CD14-positive monocyte (primary cell): Measurements from ENCODE around the gene RAB14. TPM values are rescaled to one million over a fixed set of nuclear protein-coding genes. Genes with fewer than 3 reads are reported as not detected.

Experiments
- DNase-seq, 3 donors: peaks; one replicate each; pipeline ENCODE4 v3.0.0-alpha.2; 2011 to 2022
- H2AFZ ChIP-seq: 2 replicates; pipeline ENCODE4 v1.6.0; 2012; ENCODE audit warnings: mild to moderate bottlenecking, low read depth, low read length, inconsistent platforms; ENCODE audit not compliant: insufficient read depth, poor library complexity, severe bottlenecking
- H3K27ac ChIP-seq, 2 donors: 1 replicate in 1 of 2; 2 replicates in 1 of 2; pipeline ENCODE4 v1.5.1; 2012 to 2013; ENCODE audit warnings: low read length in 2 of 2, control low read depth in 1 of 2, inconsistent platforms in 1 of 2, low read depth in 1 of 2, mild to moderate bottlenecking in 1 of 2
- H3K27me3 ChIP-seq, 2 donors: one replicate each; pipeline versions ENCODE4 v1.6.0 to v1.6.1; 2011 to 2013; ENCODE audit warnings: low read length in 2 of 2; ENCODE audit not compliant: control insufficient read depth in 2 of 2, insufficient read depth in 2 of 2
- H3K36me3 ChIP-seq, 2 donors: replicated peaks in 1 of 2; 1 replicate in 1 of 2; 2 replicates in 1 of 2; pipeline versions ENCODE4 v1.5.1 to v1.6.1; 2012 to 2013; ENCODE audit warnings: low read length in 2 of 2, control low read depth in 1 of 2, inconsistent platforms in 1 of 2, mild to moderate bottlenecking in 1 of 2; ENCODE audit not compliant: insufficient read depth in 2 of 2, control insufficient read depth in 1 of 2
- H3K4me1 ChIP-seq, 2 donors: 1 replicate in 1 of 2; 2 replicates in 1 of 2; pipeline versions ENCODE4 v1.5.1 to v1.6.1; 2012 to 2013; ENCODE audit warnings: low read length in 2 of 2, control low read depth in 1 of 2, inconsistent platforms in 1 of 2, mild to moderate bottlenecking in 1 of 2, moderate library complexity in 1 of 2; ENCODE audit not compliant: insufficient read depth in 2 of 2, control insufficient read depth in 1 of 2
- H3K4me2 ChIP-seq: replicated peaks from 2 replicates; pipeline ENCODE3; 2012; ENCODE audit warnings: low read length, moderate library complexity, mild to moderate bottlenecking; ENCODE audit not compliant: poor library complexity, severe bottlenecking; ENCODE audit errors: extremely low read depth
- H3K4me3 ChIP-seq, 3 experiments: fragments of 200-600 bp in 1 of 3; sonication (generic) in 1 of 3; replicated peaks in 1 of 3; 1 replicate in 2 of 3; 2 replicates in 1 of 3; pipeline ENCODE4 v1.5.1; 2011 to 2013; ENCODE audit warnings: low read length in 3 of 3, mild to moderate bottlenecking in 3 of 3, control low read depth in 2 of 3, low read depth in 2 of 3, inconsistent platforms in 1 of 3, moderate library complexity in 1 of 3
- H3K79me2 ChIP-seq: 2 replicates; pipeline ENCODE4 v1.6.0; 2012; ENCODE audit warnings: mild to moderate bottlenecking, control low read depth, inconsistent platforms, low read length, moderate library complexity; ENCODE audit not compliant: insufficient read depth
- H3K9ac ChIP-seq: 2 replicates; pipeline ENCODE4 v1.6.0; 2017; ENCODE audit warnings: low read length, mild to moderate bottlenecking; ENCODE audit not compliant: insufficient read depth, poor library complexity, severe bottlenecking
- H3K9me3 ChIP-seq, 2 donors: replicated peaks in 1 of 2; 1 replicate in 1 of 2; 2 replicates in 1 of 2; pipeline versions ENCODE4 v1.5.1 to v1.6.1; 2012 to 2013; ENCODE audit warnings: low read length in 2 of 2, control low read depth in 1 of 2; ENCODE audit not compliant: control insufficient read depth in 1 of 2, insufficient read depth in 1 of 2
- H4K20me1 ChIP-seq: 2 replicates; pipeline ENCODE4 v1.6.0; 2012; ENCODE audit warnings: mild to moderate bottlenecking, low read length, control low read depth, moderate library complexity; ENCODE audit not compliant: insufficient read depth
- H3K27ac Mint-ChIP-seq, 7 donors: one replicate each; pipeline ENCODE4 v1.8.0; 2020; ENCODE audit warnings: mild to moderate bottlenecking in 7 of 7, mixed read lengths in 7 of 7, moderate library complexity in 6 of 7, inconsistent platforms in 2 of 7
- H3K27me3 Mint-ChIP-seq, 3 donors: one replicate each; pipeline ENCODE4 v1.8.0; 2021 to 2022; ENCODE audit warnings: low read depth in 3 of 3, mild to moderate bottlenecking in 3 of 3, mixed read lengths in 3 of 3, moderate library complexity in 3 of 3, inconsistent platforms in 1 of 3
- H3K36me3 Mint-ChIP-seq, 2 donors: one replicate each; pipeline ENCODE4 v1.8.0; 2020; ENCODE audit warnings: mixed read lengths in 2 of 2, inconsistent platforms in 1 of 2, mild to moderate bottlenecking in 1 of 2
- H3K4me1 Mint-ChIP-seq: one replicate; pipeline ENCODE4 v1.8.0; 2020; ENCODE audit warnings: mild to moderate bottlenecking, mixed read lengths
- H3K4me3 Mint-ChIP-seq, 2 donors: one replicate each; pipeline ENCODE4 v1.8.0; 2020; ENCODE audit warnings: mild to moderate bottlenecking in 2 of 2, mixed read lengths in 2 of 2, moderate library complexity in 1 of 2
- H3K9me3 Mint-ChIP-seq, 7 donors: one replicate each; pipeline ENCODE4 v1.8.0; 2020 to 2022; ENCODE audit warnings: mixed read lengths in 7 of 7, mild to moderate bottlenecking in 6 of 7, moderate library complexity in 6 of 7, inconsistent platforms in 2 of 7
- WGBS: methylation state at CpG from one replicate; pipeline ENCODE4 v1.1.5; 2013; ENCODE audit warnings: missing lambda C conversion rate; ENCODE audit not compliant: insufficient coverage; 5-methylcytosine and 5-hydroxymethylcytosine counted together
- intact Hi-C, 2 donors: fragments of 100-400 bp; cut with micrococcal nuclease; formaldehyde crosslinking; loops; one replicate each; pipeline versions ENCODE4 v1.15.0 to v1.15.1; 2023
- polyA plus RNA-seq, 3 donors: library from polyadenylated mRNA; depleted of rRNA in 1 of 3; unstranded in 2 of 3; stranded (reverse) in 1 of 3; fragments of 300-500 nt in 2 of 3; fragments of >200 nt in 1 of 3; fragmentation: Illumina TruSeq in 2 of 3; gene quantifications; 1 replicate in 2 of 3; 2 replicates in 1 of 3; pipeline ENCODE4 v1.2.3, GENCODE V29; 2012 to 2021
- TF ChIP-seq, protein P1 (sequence below): fragments of 200-600 bp; IDR thresholded peaks from one replicate; pipeline ENCODE4 v1.8.0; 2022; ENCODE audit warnings: antibody characterized with exemption, mild to moderate bottlenecking

RAB14 gene
- polyA plus RNA-seq, 3 donors: 23.1 to 60.0 (median 44.4) TPM

DNA sequence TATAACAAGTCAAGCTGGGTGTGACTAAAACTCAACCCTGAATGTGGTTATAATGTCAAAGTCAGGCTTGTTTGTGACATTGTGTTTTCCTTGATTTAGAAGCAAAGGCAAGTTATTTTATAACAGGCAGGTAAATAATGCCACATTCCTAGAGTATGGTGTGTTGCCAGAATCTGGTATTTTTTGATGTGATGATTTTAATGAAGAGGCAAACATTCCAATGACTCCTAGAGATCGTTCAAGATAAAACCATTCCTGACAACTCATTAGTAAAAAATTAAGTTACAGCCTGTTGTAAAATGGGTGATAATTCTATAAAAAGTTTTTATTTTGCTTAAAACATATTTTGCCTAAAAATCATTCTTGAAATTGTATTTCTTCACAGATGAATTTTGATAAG lies 60.0 kb downstream of the RAB14 start:
- H3K27ac ChIP-seq: no peak overlapping the region
- H3K9me3 ChIP-seq: no peaks in the 10 kb centered on the region
- WGBS: no CpG with 5 or more reads among the region's 1 CpG
- Mint-ChIP-seq H3K4me3 (no peak overlapping the region), H3K4me1 (no peaks in the 10 kb centered on the region), H3K36me3 (peaks cover 92 to 97% of the 10 kb centered on the region in 2 donors), H3K27me3 (no peaks in the 10 kb centered on the region), H3K9me3 (no peaks in the 10 kb centered on the region), H3K27ac (no peak overlapping the region)
- no peaks in the 10 kb centered on the region for H3K4me1 ChIP-seq
- H3K9ac ChIP-seq: no peak overlapping the region
- no peak overlapping the region for H3K4me2 ChIP-seq
- intact Hi-C loops: no loop called here
- H3K4me3 ChIP-seq: no peak overlapping the region
- H2AFZ ChIP-seq: no peak overlapping the region
- H4K20me1 ChIP-seq: no peaks in the 10 kb centered on the region
- no peak for DNase-seq
- peaks cover 98 to 99% of the 10 kb centered on the region in 2 donors for H3K36me3 ChIP-seq
- TF ChIP-seq, protein P1, sequence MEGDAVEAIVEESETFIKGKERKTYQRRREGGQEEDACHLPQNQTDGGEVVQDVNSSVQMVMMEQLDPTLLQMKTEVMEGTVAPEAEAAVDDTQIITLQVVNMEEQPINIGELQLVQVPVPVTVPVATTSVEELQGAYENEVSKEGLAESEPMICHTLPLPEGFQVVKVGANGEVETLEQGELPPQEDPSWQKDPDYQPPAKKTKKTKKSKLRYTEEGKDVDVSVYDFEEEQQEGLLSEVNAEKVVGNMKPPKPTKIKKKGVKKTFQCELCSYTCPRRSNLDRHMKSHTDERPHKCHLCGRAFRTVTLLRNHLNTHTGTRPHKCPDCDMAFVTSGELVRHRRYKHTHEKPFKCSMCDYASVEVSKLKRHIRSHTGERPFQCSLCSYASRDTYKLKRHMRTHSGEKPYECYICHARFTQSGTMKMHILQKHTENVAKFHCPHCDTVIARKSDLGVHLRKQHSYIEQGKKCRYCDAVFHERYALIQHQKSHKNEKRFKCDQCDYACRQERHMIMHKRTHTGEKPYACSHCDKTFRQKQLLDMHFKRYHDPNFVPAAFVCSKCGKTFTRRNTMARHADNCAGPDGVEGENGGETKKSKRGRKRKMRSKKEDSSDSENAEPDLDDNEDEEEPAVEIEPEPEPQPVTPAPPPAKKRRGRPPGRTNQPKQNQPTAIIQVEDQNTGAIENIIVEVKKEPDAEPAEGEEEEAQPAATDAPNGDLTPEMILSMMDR: no peak
- no peaks in the 10 kb centered on the region for H3K27me3 ChIP-seq
- H3K79me2 ChIP-seq: peaks cover 5% of the 10 kb centered on the region

DNA sequence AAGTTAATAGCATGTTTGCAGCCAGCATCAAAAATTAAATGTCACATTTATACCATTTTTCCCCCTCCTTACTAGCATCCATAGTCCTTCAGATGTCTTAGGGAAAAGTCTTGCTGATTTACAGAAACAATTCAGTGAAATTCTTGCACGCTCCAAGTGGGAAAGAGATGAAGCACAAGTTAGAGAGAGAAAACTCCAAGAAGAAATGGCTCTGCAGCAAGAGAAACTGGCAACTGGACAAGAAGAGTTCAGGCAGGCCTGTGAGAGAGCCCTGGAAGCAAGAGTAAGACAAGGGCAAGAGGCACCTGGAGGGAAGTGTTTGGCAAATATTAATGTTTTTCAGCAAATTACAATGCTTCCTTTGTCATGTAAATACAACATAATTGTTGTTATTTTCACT lies 60.4 kb downstream of the RAB14 start:
- Histone ChIP-seq H3K36me3 (peaks cover 98 to 99% of the 10 kb centered on the region in 2 donors), H2AFZ (no peak overlapping the region), H3K9me3 (no peaks in the 10 kb centered on the region), H3K4me3 (no peak overlapping the region), H4K20me1 (no peaks in the 10 kb centered on the region), H3K4me2 (no peak overlapping the region), H3K79me2 (peaks cover 9% of the 10 kb centered on the region), H3K4me1 (no peaks in the 10 kb centered on the region), H3K27me3 (no peaks in the 10 kb centered on the region), H3K27ac (no peak overlapping the region), H3K9ac (no peak overlapping the region)
- H3K4me1 Mint-ChIP-seq: no peaks in the 10 kb centered on the region
- H3K27ac Mint-ChIP-seq: peak overlapping the region in 1 of 7 donors; percentile 80
- H3K36me3 Mint-ChIP-seq: peaks cover 91 to 97% of the 10 kb centered on the region in 2 donors
- no peak overlapping the region for H3K4me3 Mint-ChIP-seq
- no peaks in the 10 kb centered on the region for H3K9me3 Mint-ChIP-seq
- 100% methylated on average over 1 of the region's 1 CpG for WGBS
- no peak for DNase-seq
- H3K27me3 Mint-ChIP-seq: no peaks in the 10 kb centered on the region
- TF ChIP-seq, protein P1: no peak
- intact Hi-C loops: no loop called here
